B cell (primary cell): ENCODE data around the gene CTDP1. TPM values are rescaled to one million over a fixed set of nuclear protein-coding genes. Genes with fewer than 3 reads are reported as not detected.

Experiments used
- ATAC-seq: fragments of 200-7000 bp; cut with Tn5 transposase; one replicate; pipeline ENCODE4 v1.10.0; 2021; ENCODE audit warnings: low read depth, mild to moderate bottlenecking, moderate number of reproducible peaks, moderate library complexity
- CTCF ChIA-PET: fragments of 350-600 bp; sonication (Branson Sonifier 250); formaldehyde crosslinking; loops from one replicate; lab custom pipeline; 2021; ENCODE audit warnings: antibody characterized with exemption, inconsistent platforms; lab: Charles Lee
- POLR2A ChIA-PET: fragments of 350-600 bp; sonication (Branson Sonifier 250); formaldehyde crosslinking; loops from one replicate; lab custom pipeline; 2021; ENCODE audit warnings: antibody characterized with exemption; lab: Charles Lee
- DNase-seq: peaks from one replicate; pipeline ENCODE4 v3.0.0; 2013
- H2AFZ ChIP-seq: 2 replicates; pipeline ENCODE4 v1.6.1; 2012; ENCODE audit warnings: mild to moderate bottlenecking, low read depth, low read length; ENCODE audit not compliant: insufficient read depth, poor library complexity, severe bottlenecking
- H3K27ac ChIP-seq, 2 donors: 1 replicate in 1 of 2; 2 replicates in 1 of 2; pipeline ENCODE4 v1.5.1; 2012 to 2013; ENCODE audit warnings: low read length in 2 of 2, mild to moderate bottlenecking in 2 of 2, moderate library complexity in 1 of 2
- H3K27me3 ChIP-seq, 4 experiments: fragments of 200-600 bp in 1 of 4; sonication (generic) in 1 of 4; replicated peaks in 1 of 4; 1 replicate in 2 of 4; 2 replicates in 2 of 4; pipeline versions ENCODE4 v1.6.1 to v1.7.0; 2013 to 2016; ENCODE audit warnings: low read length in 3 of 4, mild to moderate bottlenecking in 2 of 4, mixed read lengths in 1 of 4, moderate library complexity in 1 of 4; ENCODE audit not compliant: insufficient read depth in 4 of 4, control insufficient read depth in 3 of 4; ENCODE audit errors: control extremely low read depth in 1 of 4
- H3K36me3 ChIP-seq, 2 experiments: replicated peaks in 1 of 2; 1 replicate in 1 of 2; 2 replicates in 1 of 2; pipeline versions ENCODE4 v1.6.1 to v1.7.1; 2013; ENCODE audit warnings: low read length in 1 of 2; ENCODE audit not compliant: insufficient read depth in 2 of 2, control insufficient read depth in 1 of 2; ENCODE audit errors: control extremely low read depth in 1 of 2, extremely low read depth in 1 of 2
- H3K4me1 ChIP-seq, 2 donors: fragments of 200-600 bp in 1 of 2; sonication (generic) in 1 of 2; 1 replicate in 1 of 2; 2 replicates in 1 of 2; pipeline versions ENCODE4 v1.5.1 to v1.6.1; 2013 to 2017; ENCODE audit warnings: low read length in 2 of 2; ENCODE audit not compliant: control insufficient read depth in 2 of 2, insufficient read depth in 2 of 2
- H3K4me2 ChIP-seq: replicated peaks from 2 replicates; pipeline ENCODE3; 2012; ENCODE audit warnings: mild to moderate bottlenecking, low read depth, low read length; ENCODE audit not compliant: poor library complexity, severe bottlenecking
- H3K4me3 ChIP-seq, 5 experiments: fragments of 200-600 bp in 1 of 5; sonication (generic) in 1 of 5; 1 replicate in 3 of 5; 2 replicates in 2 of 5; pipeline versions ENCODE4 v1.5.1 to v1.7.0; 2011 to 2016; ENCODE audit warnings: low read length in 4 of 5, mild to moderate bottlenecking in 4 of 5, low read depth in 2 of 5, control low read depth in 1 of 5, moderate library complexity in 1 of 5; ENCODE audit not compliant: insufficient read depth in 1 of 5; ENCODE audit errors: control extremely low read depth in 1 of 5, extremely low read depth in 1 of 5
- H3K79me2 ChIP-seq: fragments of 200-600 bp; sonication (generic); one replicate; pipeline ENCODE4 v1.6.0; 2016; ENCODE audit warnings: low read length; ENCODE audit not compliant: control insufficient read depth, insufficient read depth
- H3K9ac ChIP-seq: fragments of 200-600 bp; sonication (generic); 2 replicates; pipeline ENCODE4 v1.6.1; 2017; ENCODE audit warnings: mild to moderate bottlenecking, low read length, moderate library complexity
- H3K9me3 ChIP-seq, 3 donors: one replicate each; pipeline versions ENCODE4 v1.6.1 to v1.7.1; 2013; ENCODE audit warnings: low read length in 2 of 3; ENCODE audit not compliant: control insufficient read depth in 2 of 3, insufficient read depth in 1 of 3; ENCODE audit errors: control extremely low read depth in 1 of 3
- H4K20me1 ChIP-seq: 2 replicates; pipeline ENCODE4 v1.6.0; 2012; ENCODE audit warnings: mild to moderate bottlenecking, low read length; ENCODE audit not compliant: insufficient read depth, control insufficient read depth, poor library complexity, severe bottlenecking
- H3K27ac Mint-ChIP-seq: one replicate; pipeline ENCODE4 v1.8.0; 2021; ENCODE audit warnings: mixed read lengths
- H3K27me3 Mint-ChIP-seq: one replicate; pipeline ENCODE4 v1.8.0; 2021; ENCODE audit warnings: mixed read lengths
- H3K4me1 Mint-ChIP-seq: one replicate; pipeline ENCODE4 v1.8.0; 2021; ENCODE audit warnings: mixed read lengths
- H3K4me3 Mint-ChIP-seq: one replicate; pipeline ENCODE4 v1.8.0; 2021; ENCODE audit warnings: mixed read lengths
- H3K9me3 Mint-ChIP-seq: one replicate; pipeline ENCODE4 v1.8.0; 2022; ENCODE audit warnings: mixed read lengths; ENCODE audit not compliant: insufficient read depth
- EZH2 ChIP-seq: IDR thresholded peaks from 2 replicates; pipeline ENCODE4 v1.6.1; 2012; ENCODE audit warnings: borderline replicate concordance, low read depth, mild to moderate bottlenecking, moderate library complexity, low read length; ENCODE audit not compliant: insufficient read depth, poor library complexity, severe bottlenecking
- WGBS: methylation state at CpG from one replicate; pipeline ENCODE4 v1.1.5; 2013; ENCODE audit warnings: missing lambda C conversion rate; ENCODE audit not compliant: insufficient coverage; 5-methylcytosine and 5-hydroxymethylcytosine counted together
- intact Hi-C: fragments of 100-400 bp; cut with micrococcal nuclease; formaldehyde crosslinking; loops from one replicate; pipeline ENCODE4 v1.10.0; 2022
- polyA plus RNA-seq: library from polyadenylated mRNA; depleted of rRNA; stranded (reverse); fragments of >200 nt; gene quantifications from 2 replicates; pipeline ENCODE4 v1.2.3, GENCODE V29; 2012
- total RNA-seq, 2 donors: library from RNA; stranded (reverse); fragments of 120-200 nt in 1 of 2; gene quantifications; 1 replicate in 1 of 2; 2 replicates in 1 of 2; pipeline versions ENCODE4 v1.2.3 to v1.2.4, GENCODE V29; 2013 to 2022
- TF ChIP-seq, protein P1 (sequence below): fragments of 200-600 bp; IDR thresholded peaks from one replicate; pipeline ENCODE4 v1.8.0; 2022; ENCODE audit warnings: antibody characterized with exemption, mild to moderate bottlenecking

The CTDP1 gene
- total and polyA plus RNA-seq, 2 donors (not counting 1 experiment from before 2014, with no cell fraction given) = 14.3 to 33.3 TPM

DNA sequence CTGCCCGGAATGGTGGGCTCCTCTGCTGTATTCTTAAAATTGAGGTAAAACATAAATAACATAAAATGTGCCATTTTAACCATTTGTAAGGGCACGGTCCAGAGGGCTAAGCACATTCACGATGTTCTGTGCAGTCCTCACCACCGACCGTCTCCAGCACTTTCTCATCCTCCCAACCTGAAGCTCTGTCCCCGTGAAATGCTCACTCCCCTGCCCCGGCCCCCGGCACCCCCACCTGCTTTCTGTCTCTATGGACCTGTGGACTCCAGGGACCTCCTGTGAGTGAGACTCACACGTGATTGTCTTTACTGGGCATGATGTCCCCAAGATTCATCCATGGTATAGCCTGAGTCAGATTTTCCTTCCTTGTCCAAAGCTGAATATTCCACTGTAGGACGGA lies 38.7 kb upstream of the CTDP1 start:
- intact Hi-C loops = loop anchor here (5.0 kb wide), 1 partner anchor 764 kb away; no protein-coding TSS in a partner anchor
- H3K27ac Mint-ChIP-seq = peak overlapping the region; percentile 56

More for the DNA sequence above, 38.7 kb upstream of the CTDP1 start:
- no peaks in the 10 kb centered on the region for H3K9me3 Mint-ChIP-seq
- no peak overlapping the region for H3K27ac ChIP-seq
- H3K9me3 ChIP-seq = no peaks in the 10 kb centered on the region
- H3K4me2 ChIP-seq = no peak overlapping the region
- peaks cover 0 to 3% (median 0%) of the 10 kb centered on the region in 4 experiments for H3K27me3 ChIP-seq
- no peaks in the 10 kb centered on the region for H4K20me1 ChIP-seq
- H3K4me1 ChIP-seq = peaks cover 19 to 22% of the 10 kb centered on the region in 2 donors
- ChIA-PET CTCF (interaction anchor here (0.6 to 4.0 kb wide), 3 partner anchors 260 to 262 kb away, joined by 3 to 18 read pairs (median 5); no protein-coding TSS in a partner anchor), POLR2A (no interaction called here)
- DNase-seq (no peak), ATAC-seq (no peak)
- H2AFZ ChIP-seq = no peak overlapping the region
- H3K79me2 ChIP-seq = no peaks in the 10 kb centered on the region
- no peaks in the 10 kb centered on the region for H3K36me3 ChIP-seq
- no peak overlapping the region for H3K4me3 Mint-ChIP-seq
- H3K4me1 Mint-ChIP-seq = peaks cover 20% of the 10 kb centered on the region
- TF ChIP-seq EZH2 = no peak
- TF ChIP-seq, protein P1, sequence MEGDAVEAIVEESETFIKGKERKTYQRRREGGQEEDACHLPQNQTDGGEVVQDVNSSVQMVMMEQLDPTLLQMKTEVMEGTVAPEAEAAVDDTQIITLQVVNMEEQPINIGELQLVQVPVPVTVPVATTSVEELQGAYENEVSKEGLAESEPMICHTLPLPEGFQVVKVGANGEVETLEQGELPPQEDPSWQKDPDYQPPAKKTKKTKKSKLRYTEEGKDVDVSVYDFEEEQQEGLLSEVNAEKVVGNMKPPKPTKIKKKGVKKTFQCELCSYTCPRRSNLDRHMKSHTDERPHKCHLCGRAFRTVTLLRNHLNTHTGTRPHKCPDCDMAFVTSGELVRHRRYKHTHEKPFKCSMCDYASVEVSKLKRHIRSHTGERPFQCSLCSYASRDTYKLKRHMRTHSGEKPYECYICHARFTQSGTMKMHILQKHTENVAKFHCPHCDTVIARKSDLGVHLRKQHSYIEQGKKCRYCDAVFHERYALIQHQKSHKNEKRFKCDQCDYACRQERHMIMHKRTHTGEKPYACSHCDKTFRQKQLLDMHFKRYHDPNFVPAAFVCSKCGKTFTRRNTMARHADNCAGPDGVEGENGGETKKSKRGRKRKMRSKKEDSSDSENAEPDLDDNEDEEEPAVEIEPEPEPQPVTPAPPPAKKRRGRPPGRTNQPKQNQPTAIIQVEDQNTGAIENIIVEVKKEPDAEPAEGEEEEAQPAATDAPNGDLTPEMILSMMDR = no peak
- no peaks in the 10 kb centered on the region for H3K27me3 Mint-ChIP-seq
- no peak overlapping the region for H3K9ac ChIP-seq
- H3K4me3 ChIP-seq = no peak overlapping the region
- WGBS = 81% methylated on average over 8 of the region's 10 CpGs
